OCI-LY1 (cell line): Measurements from ENCODE around the gene MAML2.

Source experiments
- H2AFZ ChIP-seq: fragments of 200-600 bp; sonication (generic), shearing (Covaris generic); 2 replicates; pipeline ENCODE4 v1.6.0; 2014; ENCODE audit warnings: antibody characterized with exemption, mild to moderate bottlenecking, low read length
- H3F3A ChIP-seq: fragments of 200-600 bp; sonication (generic), shearing (Covaris generic); 2 replicates; pipeline ENCODE4 v1.6.0; 2014; ENCODE audit warnings: mild to moderate bottlenecking, antibody characterized with exemption, low read length, moderate library complexity; ENCODE audit not compliant: insufficient read depth
- H3K27ac ChIP-seq: fragments of 200-600 bp; sonication (generic); 2 replicates; pipeline ENCODE4 v1.5.1; 2014; ENCODE audit warnings: low read length, mixed run types, mild to moderate bottlenecking, low read depth; ENCODE audit not compliant: poor library complexity, severe bottlenecking
- H3K27me3 ChIP-seq: fragments of 200-600 bp; sonication (generic); 2 replicates; pipeline ENCODE4 v1.6.0; 2014; ENCODE audit warnings: antibody characterized with exemption, mild to moderate bottlenecking, low read length, moderate library complexity; ENCODE audit not compliant: insufficient read depth
- H3K36me3 ChIP-seq: fragments of 200-600 bp; sonication (generic); 2 replicates; pipeline ENCODE4 v1.6.1; 2014; ENCODE audit warnings: mild to moderate bottlenecking, antibody characterized with exemption, low read length, moderate library complexity, mixed read lengths; ENCODE audit not compliant: insufficient read depth
- H3K4me1 ChIP-seq: fragments of 200-600 bp; sonication (generic); 2 replicates; pipeline ENCODE4 v1.5.1; 2014; ENCODE audit warnings: mild to moderate bottlenecking, low read length, moderate library complexity; ENCODE audit not compliant: insufficient read depth, severe bottlenecking
- H3K4me2 ChIP-seq: fragments of 200-600 bp; sonication (generic), shearing (Covaris generic); 2 replicates; pipeline ENCODE4 v1.6.1; 2014; ENCODE audit warnings: low read length
- H3K4me3 ChIP-seq: fragments of 200-600 bp; sonication (generic); 2 replicates; pipeline ENCODE4 v1.5.1; 2014; ENCODE audit warnings: low read length, low read depth, mild to moderate bottlenecking, mixed read lengths; ENCODE audit not compliant: poor library complexity, severe bottlenecking
- H3K79me2 ChIP-seq: fragments of 200-600 bp; shearing (Covaris generic); 2 replicates; pipeline ENCODE4 v1.6.1; 2016; ENCODE audit warnings: mixed run types, low read length, mixed read lengths; ENCODE audit not compliant: insufficient read depth
- H3K9ac ChIP-seq: fragments of 200-600 bp; sonication (generic), shearing (Covaris generic); 2 replicates; pipeline ENCODE4 v1.6.1; 2014; ENCODE audit warnings: mild to moderate bottlenecking, low read length, mixed read lengths
- H3K9me2 ChIP-seq: fragments of 200-600 bp; sonication (generic), shearing (Covaris generic); 2 replicates; pipeline ENCODE4 v1.6.1; 2014; ENCODE audit warnings: low read depth, mild to moderate bottlenecking, low read length, mixed read lengths
- H3K9me3 ChIP-seq: fragments of 200-600 bp; shearing (Covaris generic); 2 replicates; pipeline ENCODE4 v1.6.1; 2014; ENCODE audit warnings: low read length, mixed read lengths
- H4K20me1 ChIP-seq: fragments of 200-600 bp; sonication (generic), shearing (Covaris generic); 2 replicates; pipeline ENCODE4 v1.6.0; 2016; ENCODE audit warnings: mild to moderate bottlenecking, low read length; ENCODE audit not compliant: insufficient read depth
- CTCF ChIP-seq: fragments of 200-600 bp; sonication (generic), shearing (Covaris generic); IDR thresholded peaks from 2 replicates; pipeline ENCODE4 v1.5.1; 2017; ENCODE audit warnings: mild to moderate bottlenecking, antibody characterized with exemption, low read length, moderate library complexity, mixed read lengths
- EZH2 ChIP-seq: fragments of 200-600 bp; sonication (generic), shearing (Covaris generic); IDR thresholded peaks from 2 replicates; pipeline ENCODE4 v1.8.0; 2017; ENCODE audit warnings: borderline replicate concordance, mixed run types, mild to moderate bottlenecking, antibody characterized with exemption, low read length, moderate library complexity, mixed read lengths

MAML2 gene

GRCh38 chr11:96361778-96362177 lies 18.8 kb upstream of the MAML2 start:
- Histone ChIP-seq H3K27me3 (no peaks in the 10 kb centered on the region), H3K4me3 (no peak overlapping the region), H3K9ac (no peak overlapping the region), H3K4me1 (no peaks in the 10 kb centered on the region), H3K4me2 (no peak overlapping the region), H3K27ac (no peak overlapping the region), H3F3A (no peaks in the 10 kb centered on the region), H4K20me1 (no peaks in the 10 kb centered on the region), H3K9me3 (no peaks in the 10 kb centered on the region), H2AFZ (no peak overlapping the region), H3K36me3 (peaks cover 34% of the 10 kb centered on the region), H3K9me2 (no peaks in the 10 kb centered on the region), H3K79me2 (no peaks in the 10 kb centered on the region)
- TF ChIP-seq EZH2, result no peak
- no peak for TF ChIP-seq CTCF

- Histone ChIP-seq H3K4me2 (no peak overlapping the region), H3K9me2 (no peaks in the 10 kb centered on the region), H3F3A (no peaks in the 10 kb centered on the region), H3K9ac (no peak overlapping the region), H3K9me3 (no peaks in the 10 kb centered on the region), H3K79me2 (no peaks in the 10 kb centered on the region), H2AFZ (no peak overlapping the region), H3K36me3 (peaks cover 48% of the 10 kb centered on the region), H3K4me3 (no peak overlapping the region), H3K4me1 (no peaks in the 10 kb centered on the region), H3K27ac (no peak overlapping the region), H4K20me1 (no peaks in the 10 kb centered on the region), H3K27me3 (no peaks in the 10 kb centered on the region)
- TF ChIP-seq EZH2 (no peak), CTCF (no peak)
These were observed 15.3 kb upstream of the MAML2 start for GRCh38 chr11:96358321-96358720.

- no peaks in the 10 kb centered on the region for H3K27me3 ChIP-seq
- no peak overlapping the region for H2AFZ ChIP-seq
- no peaks in the 10 kb centered on the region for H4K20me1 ChIP-seq
- H3K9me3 ChIP-seq, result no peaks in the 10 kb centered on the region
- H3K4me1 ChIP-seq, result no peaks in the 10 kb centered on the region
- TF ChIP-seq CTCF, result no peak
- TF ChIP-seq EZH2, result no peak
- H3K36me3 ChIP-seq, result peaks cover 49% of the 10 kb centered on the region
- H3K79me2 ChIP-seq, result no peaks in the 10 kb centered on the region
- H3K9ac ChIP-seq, result no peak overlapping the region
- no peak overlapping the region for H3K4me2 ChIP-seq
- no peak overlapping the region for H3K4me3 ChIP-seq
- H3K9me2 ChIP-seq, result no peaks in the 10 kb centered on the region
- no peak overlapping the region for H3K27ac ChIP-seq
- H3F3A ChIP-seq, result no peaks in the 10 kb centered on the region
These were observed 14.8 kb upstream of the MAML2 start for GRCh38 chr11:96357794-96358193.
